Measurements from ENCODE around the gene CHRNE. TPM values are rescaled to one million over a fixed set of nuclear protein-coding genes. Genes with fewer than 3 reads are reported as not detected.

The CHRNE gene
- total and polyA plus RNA-seq, 2 of the 8 experiments (the other 6 are each of a cell fraction or from before 2014, with no cell fraction given): 0.15 to 0.33 TPM

- TF ChIP-seq TAF1 (IDR thresholded peaks at IDR 0.05; ENCODE audit: low read depth, low read length) (no peak), SP1 (IDR thresholded peaks at IDR 0.05; ENCODE audit: low read depth, low read length) (no peak), POLR2A (IDR thresholded peaks at IDR 0.05; ENCODE audit: control extremely low read depth in 1 of 2, low read depth in 2 of 2, low read length in 2 of 2) (peak in 1 of 2 experiments; percentile 83; a peak in 2 of 3 replicates), JUN (IDR thresholded peaks at IDR 0.05; ENCODE audit: low read depth, low read length) (no peak), BRCA1 (IDR thresholded peaks at IDR 0.05; ENCODE audit: low read depth, low read length) (no peak), NANOG (IDR thresholded peaks at IDR 0.05; ENCODE audit: insufficient read depth, low read depth, low read length, poor library complexity, severe bottlenecking) (no peak), NRF1 (IDR thresholded peaks at IDR 0.05; ENCODE audit: low read depth, low read length) (no peak)
Observed at GRCh38 chr17:4944554-4945175, 41.8 kb upstream of the CHRNE start (continued).

Data from H1 (cell line).